PC-9 (cell line): Measurements from ENCODE around the gene ATG5. TPM values are rescaled to one million over a fixed set of nuclear protein-coding genes. Genes with fewer than 3 reads are reported as not detected.

Experiments
- BruUV-seq: library from RNA; stranded (reverse); fragments of 400-500 nt; replicated peaks from 2 replicates; lab custom pipeline; 2021; lab: Mats Ljungman, UMichigan
- CTCF ChIA-PET: fragments of 300-600 bp; sonication (Branson Sonifier 250); formaldehyde crosslinking; loops from one replicate; lab custom pipeline; 2022; ENCODE audit warnings: antibody characterized with exemption; lab: Charles Lee
- POLR2A ChIA-PET: fragments of 300-600 bp; sonication (Branson Sonifier 250); formaldehyde crosslinking; loops from one replicate; lab custom pipeline; 2022; ENCODE audit warnings: antibody characterized with exemption; ENCODE audit not compliant: unreplicated experiment; lab: Charles Lee
- DNase-seq, 2 experiments: peaks; one replicate each; pipeline versions ENCODE4 v3.0.0 to v3.0.0-alpha.2; 2015 to 2022; ENCODE audit warnings: mixed read lengths in 1 of 2
- H2AFZ ChIP-seq: fragments of 200-600 bp; sonication (generic); 2 replicates; pipeline ENCODE4 v1.8.1; 2017; ENCODE audit warnings: antibody characterized with exemption
- H3F3A ChIP-seq: fragments of 200-600 bp; sonication (generic); 2 replicates; pipeline ENCODE4 v1.8.1; 2017; ENCODE audit warnings: antibody characterized with exemption, mild to moderate bottlenecking, low read depth; ENCODE audit not compliant: insufficient read depth
- H3K27ac ChIP-seq: fragments of 200-600 bp; sonication (generic); 2 replicates; pipeline ENCODE4 v1.6.1; 2016; ENCODE audit warnings: mixed run types
- H3K27me3 ChIP-seq: fragments of 200-600 bp; sonication (generic); 2 replicates; pipeline ENCODE4 v1.6.1; 2016; ENCODE audit warnings: low read depth, mixed run types; ENCODE audit not compliant: insufficient read depth
- H3K36me3 ChIP-seq: fragments of 200-600 bp; sonication (generic); 2 replicates; pipeline ENCODE4 v1.6.1; 2016; ENCODE audit warnings: low read depth, mixed run types
- H3K4me1 ChIP-seq: fragments of 200-600 bp; sonication (generic); replicated peaks from 2 replicates; pipeline ENCODE4 v1.6.1; 2016; ENCODE audit warnings: mixed run types; ENCODE audit not compliant: insufficient read depth
- H3K4me2 ChIP-seq: fragments of 200-600 bp; sonication (generic); 2 replicates; pipeline ENCODE4 v1.6.1; 2017; ENCODE audit warnings: mixed run types
- H3K4me3 ChIP-seq: fragments of 200-600 bp; sonication (generic); 2 replicates; pipeline ENCODE4 v1.6.1; 2016; ENCODE audit warnings: mixed run types
- H3K79me2 ChIP-seq: fragments of 200-600 bp; sonication (generic); 2 replicates; pipeline ENCODE4 v1.6.1; 2017; ENCODE audit warnings: low read depth, mixed run types
- H3K9me2 ChIP-seq: fragments of 200-600 bp; sonication (generic); 2 replicates; pipeline ENCODE4 v1.8.1; 2017; ENCODE audit warnings: mild to moderate bottlenecking; ENCODE audit not compliant: insufficient read depth
- H3K9me3 ChIP-seq: fragments of 200-600 bp; sonication (generic); 2 replicates; pipeline ENCODE4 v1.8.1; 2016; ENCODE audit warnings: low read depth; ENCODE audit not compliant: insufficient read depth
- H4K20me1 ChIP-seq: fragments of 200-600 bp; sonication (generic); 2 replicates; pipeline ENCODE4 v1.8.1; 2017; ENCODE audit not compliant: insufficient read depth
- EZH2 ChIP-seq: fragments of 200-600 bp; sonication (generic); IDR thresholded peaks from 2 replicates; pipeline ENCODE4 v1.8.0; 2017; ENCODE audit warnings: antibody characterized with exemption, low read depth
- intact Hi-C: fragments of 100-400 bp; cut with micrococcal nuclease; formaldehyde crosslinking; loops from one replicate; pipeline ENCODE4 v1.10.0; 2022; ENCODE audit not compliant: unreplicated experiment
- total RNA-seq: library from RNA; stranded (reverse); gene quantifications from 2 replicates; pipeline ENCODE4 v1.2.3, GENCODE V29; 2021
- TF ChIP-seq, protein P1 (sequence below): fragments of 200-600 bp; sonication (generic); conservative IDR thresholded peaks from 2 replicates; pipeline ENCODE4 v1.6.1; 2017; ENCODE audit warnings: mixed run types, antibody characterized with exemption, mild to moderate bottlenecking, moderate library complexity

Gene ATG5
- total RNA-seq, 1 experiment from 2014 or later = 39.8 TPM

GRCh38 chr6:106308985-106309384 lies 16.6 kb downstream of the ATG5 start:
- Histone ChIP-seq H3K4me1 (peaks cover 31% of the 10 kb centered on the region), H3K27me3 (no peaks in the 10 kb centered on the region), H3K9me3 (no peaks in the 10 kb centered on the region), H3F3A (peaks cover 28% of the 10 kb centered on the region; the same call in 1 of the 2 replicates), H3K27ac (peak overlapping the region; percentile 24; the same call in 1 of the 2 replicates), H4K20me1 (no peaks in the 10 kb centered on the region), H3K4me2 (0 out of 2 replicates have a peak overlapping the region, but pooled peaks have one; percentile 61), H3K9me2 (no peaks in the 10 kb centered on the region), H3K36me3 (peaks cover 29% of the 10 kb centered on the region), H3K79me2 (peaks cover 89% of the 10 kb centered on the region), H3K4me3 (no peak overlapping the region), H2AFZ (no peak overlapping the region)
- ChIA-PET CTCF (interaction anchor here (0.8 kb wide), 1 partner anchor 8 kb away, joined by 3 read pairs; no protein-coding TSS in a partner anchor), POLR2A (interaction anchor here (0.6 kb wide), 1 partner anchor 1232 kb away, joined by 8 read pairs; no protein-coding TSS in a partner anchor)
- no peak for DNase-seq
- BruUV-seq = no TSS peak
- TF ChIP-seq EZH2 = no peak
- TF ChIP-seq, protein P1, sequence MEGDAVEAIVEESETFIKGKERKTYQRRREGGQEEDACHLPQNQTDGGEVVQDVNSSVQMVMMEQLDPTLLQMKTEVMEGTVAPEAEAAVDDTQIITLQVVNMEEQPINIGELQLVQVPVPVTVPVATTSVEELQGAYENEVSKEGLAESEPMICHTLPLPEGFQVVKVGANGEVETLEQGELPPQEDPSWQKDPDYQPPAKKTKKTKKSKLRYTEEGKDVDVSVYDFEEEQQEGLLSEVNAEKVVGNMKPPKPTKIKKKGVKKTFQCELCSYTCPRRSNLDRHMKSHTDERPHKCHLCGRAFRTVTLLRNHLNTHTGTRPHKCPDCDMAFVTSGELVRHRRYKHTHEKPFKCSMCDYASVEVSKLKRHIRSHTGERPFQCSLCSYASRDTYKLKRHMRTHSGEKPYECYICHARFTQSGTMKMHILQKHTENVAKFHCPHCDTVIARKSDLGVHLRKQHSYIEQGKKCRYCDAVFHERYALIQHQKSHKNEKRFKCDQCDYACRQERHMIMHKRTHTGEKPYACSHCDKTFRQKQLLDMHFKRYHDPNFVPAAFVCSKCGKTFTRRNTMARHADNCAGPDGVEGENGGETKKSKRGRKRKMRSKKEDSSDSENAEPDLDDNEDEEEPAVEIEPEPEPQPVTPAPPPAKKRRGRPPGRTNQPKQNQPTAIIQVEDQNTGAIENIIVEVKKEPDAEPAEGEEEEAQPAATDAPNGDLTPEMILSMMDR = no peak
- intact Hi-C loops = loop anchor here (10.0 kb wide), 2 partner anchors 84 to 214 kb away; no protein-coding TSS in a partner anchor

- no peak for DNase-seq
- Histone ChIP-seq H3K9me3 (no peaks in the 10 kb centered on the region), H3K9me2 (no peaks in the 10 kb centered on the region), H3K4me3 (no peak overlapping the region), H3K36me3 (peaks cover 23% of the 10 kb centered on the region), H3F3A (peaks cover 29% of the 10 kb centered on the region; the same call in 1 of the 2 replicates), H3K4me2 (no peak overlapping the region), H3K79me2 (peaks cover 95% of the 10 kb centered on the region), H4K20me1 (peaks cover under 1% of the 10 kb centered on the region), H2AFZ (no peak overlapping the region), H3K27me3 (no peaks in the 10 kb centered on the region), H3K27ac (no peak overlapping the region), H3K4me1 (peaks cover 22% of the 10 kb centered on the region)
- CTCF ChIA-PET = no interaction called here
- BruUV-seq = no TSS peak
- intact Hi-C loops = loop anchor here (10.0 kb wide), 2 partner anchors 81 to 211 kb away; no protein-coding TSS in a partner anchor
- POLR2A ChIA-PET = interaction anchor here (0.7 kb wide), 1 partner anchor 118 kb away, joined by 4 read pairs; no protein-coding TSS in a partner anchor
- no peak for TF ChIP-seq EZH2
- TF ChIP-seq, protein P1 = no peak
Observed at GRCh38 chr6:106305740-106306139, 19.8 kb downstream of the ATG5 start.

GRCh38 chr6:106300944-106301343 lies 24.6 kb downstream of the ATG5 start:
- H4K20me1 ChIP-seq = peaks cover 4% of the 10 kb centered on the region
- no peaks in the 10 kb centered on the region for H3K36me3 ChIP-seq
- no peaks in the 10 kb centered on the region for H3K9me2 ChIP-seq
- no peaks in the 10 kb centered on the region for H3K27me3 ChIP-seq
- BruUV-seq = no TSS peak
- H2AFZ ChIP-seq = no peak overlapping the region
- POLR2A ChIA-PET = no interaction called here
- H3K27ac ChIP-seq = no peak overlapping the region
- H3K4me2 ChIP-seq = no peak overlapping the region
- peaks cover 89% of the 10 kb centered on the region for H3K79me2 ChIP-seq
- no peak for TF ChIP-seq EZH2
- TF ChIP-seq, protein P1 = peak; percentile 75
- no peak for DNase-seq
- H3F3A ChIP-seq = 0 out of 2 replicates have a peak, but pooled peaks cover 14% of the 10 kb centered on the region
- no peak overlapping the region for H3K4me3 ChIP-seq
- intact Hi-C loops = loop anchor here (1.0 to 10.0 kb wide), 4 partner anchors 76 to 870 kb away; no protein-coding TSS in a partner anchor
- CTCF ChIA-PET = interaction anchor here (0.6 to 0.7 kb wide), 3 partner anchors 8 to 808 kb away, joined by 3 read pairs; no protein-coding TSS in a partner anchor
- no peaks in the 10 kb centered on the region for H3K4me1 ChIP-seq
- H3K9me3 ChIP-seq = no peaks in the 10 kb centered on the region
